H9 (cell line): ENCODE measurements around the gene APOA1. TPM values are rescaled to one million over a fixed set of nuclear protein-coding genes. Genes with fewer than 3 reads are reported as not detected.

Source experiments
- DNase-seq: peaks from one replicate; pipeline ENCODE4 v3.0.0-alpha.2; 2017
- H2AFZ ChIP-seq: one replicate; pipeline ENCODE4 v1.6.1; 2013; ENCODE audit warnings: mild to moderate bottlenecking, low read length, control low read depth, moderate library complexity
- H2AK5ac ChIP-seq: 2 replicates; pipeline ENCODE4 v1.6.1; 2013; ENCODE audit warnings: low read length, control low read depth, mixed read lengths; ENCODE audit not compliant: insufficient read length
- H2BK120ac ChIP-seq: one replicate; pipeline ENCODE4 v1.6.1; 2013; ENCODE audit warnings: low read depth, mild to moderate bottlenecking, low read length, control low read depth, inconsistent platforms; ENCODE audit not compliant: poor library complexity, severe bottlenecking
- H2BK12ac ChIP-seq: 2 replicates; pipeline ENCODE4 v1.6.1; 2013; ENCODE audit warnings: low read length, control low read depth, mixed read lengths, low read depth; ENCODE audit not compliant: insufficient read length
- H2BK15ac ChIP-seq: 2 replicates; pipeline ENCODE4 v1.6.1; 2013; ENCODE audit warnings: low read depth, low read length, control low read depth
- H2BK20ac ChIP-seq: one replicate; pipeline ENCODE4 v1.6.1; 2013; ENCODE audit warnings: low read depth, mild to moderate bottlenecking, low read length, control low read depth, inconsistent platforms; ENCODE audit not compliant: poor library complexity, severe bottlenecking
- H2BK5ac ChIP-seq: 2 replicates; pipeline ENCODE4 v1.6.1; 2013; ENCODE audit warnings: low read length, control low read depth, mixed read lengths; ENCODE audit not compliant: insufficient read length
- H3K14ac ChIP-seq: 2 replicates; pipeline ENCODE4 v1.6.1; 2013; ENCODE audit warnings: low read length, control low read depth; ENCODE audit not compliant: insufficient read depth
- H3K18ac ChIP-seq: 2 replicates; pipeline ENCODE4 v1.6.1; 2013; ENCODE audit warnings: low read depth, mild to moderate bottlenecking, mixed read lengths, low read length, control low read depth; ENCODE audit not compliant: insufficient read length
- H3K23ac ChIP-seq: 2 replicates; pipeline ENCODE4 v1.6.1; 2013; ENCODE audit warnings: low read length, control low read depth, mixed read lengths, low read depth; ENCODE audit not compliant: insufficient read length
- H3K23me2 ChIP-seq: 2 replicates; pipeline ENCODE4 v1.6.1; 2013; ENCODE audit warnings: low read depth, mild to moderate bottlenecking, mixed read lengths, low read length, control low read depth; ENCODE audit not compliant: insufficient read length, poor library complexity, severe bottlenecking
- H3K27ac ChIP-seq: 2 replicates; pipeline ENCODE4 v1.5.1; 2013; ENCODE audit warnings: low read length, control low read depth, mixed read lengths, low read depth; ENCODE audit not compliant: insufficient read length
- H3K27me3 ChIP-seq: 2 replicates; pipeline ENCODE4 v1.6.1; 2013; ENCODE audit warnings: low read length, control low read depth, inconsistent platforms; ENCODE audit not compliant: insufficient read depth
- H3K4ac ChIP-seq: 2 replicates; pipeline ENCODE4 v1.6.1; 2013; ENCODE audit warnings: low read depth, mild to moderate bottlenecking, control low read depth, inconsistent platforms, low read length, moderate library complexity
- H3K4me1 ChIP-seq: 2 replicates; pipeline ENCODE4 v1.6.1; 2013; ENCODE audit warnings: low read length, control low read depth, inconsistent platforms; ENCODE audit not compliant: insufficient read depth
- H3K4me2 ChIP-seq: 2 replicates; pipeline ENCODE4 v1.6.1; 2013; ENCODE audit warnings: low read length, control low read depth, mixed read lengths; ENCODE audit not compliant: insufficient read length, insufficient read depth
- H3K56ac ChIP-seq: 2 replicates; pipeline ENCODE4 v1.6.1; 2013; ENCODE audit warnings: low read depth, mild to moderate bottlenecking, mixed read lengths, low read length, control low read depth; ENCODE audit not compliant: insufficient read length
- H3K79me1 ChIP-seq: 2 replicates; pipeline ENCODE4 v1.6.1; 2013; ENCODE audit warnings: low read depth, mild to moderate bottlenecking, moderate library complexity, low read length, control low read depth, inconsistent platforms; ENCODE audit not compliant: insufficient read depth, poor library complexity, severe bottlenecking
- H3K79me2 ChIP-seq: 2 replicates; pipeline ENCODE4 v1.6.1; 2013; ENCODE audit warnings: low read length, control low read depth, inconsistent platforms; ENCODE audit not compliant: insufficient read depth
- H3K9ac ChIP-seq: 2 replicates; pipeline ENCODE4 v1.6.1; 2013; ENCODE audit warnings: low read length, control low read depth, mixed read lengths; ENCODE audit not compliant: insufficient read length; ENCODE audit errors: extremely low read depth
- H3K9me3 ChIP-seq: one replicate; pipeline ENCODE4 v1.6.1; 2013; ENCODE audit warnings: low read depth, low read length, inconsistent platforms; ENCODE audit not compliant: control insufficient read depth
- H3T11ph ChIP-seq: one replicate; pipeline ENCODE4 v1.6.1; 2013; ENCODE audit warnings: mild to moderate bottlenecking, low read length, control low read depth, inconsistent platforms
- H4K20me1 ChIP-seq: one replicate; pipeline ENCODE4 v1.6.1; 2013; ENCODE audit not compliant: control insufficient read depth, insufficient read length, insufficient read depth
- H4K5ac ChIP-seq: 2 replicates; pipeline ENCODE4 v1.6.1; 2013; ENCODE audit warnings: low read depth, mild to moderate bottlenecking, mixed read lengths, low read length, control low read depth; ENCODE audit not compliant: insufficient read length
- H4K8ac ChIP-seq: replicated peaks from 2 replicates; pipeline ENCODE4 v1.6.1; 2013; ENCODE audit warnings: low read length, control low read depth, mixed read lengths, low read depth; ENCODE audit not compliant: insufficient read length
- H4K91ac ChIP-seq: 2 replicates; pipeline ENCODE4 v1.6.1; 2013; ENCODE audit warnings: low read depth, mild to moderate bottlenecking, moderate library complexity, mixed read lengths, low read length, control low read depth; ENCODE audit not compliant: insufficient read length
- H3K27ac Mint-ChIP-seq, 3 experiments: 2 replicates in 2 of 3; 3 replicates in 1 of 3; pipeline ENCODE4 v1.8.0; 2020 to 2021; ENCODE audit warnings: mixed read lengths in 3 of 3, mild to moderate bottlenecking in 1 of 3, moderate library complexity in 1 of 3
- H3K27me3 Mint-ChIP-seq: 2 replicates; pipeline ENCODE4 v1.8.0; 2021; ENCODE audit warnings: low read depth, mild to moderate bottlenecking, moderate library complexity, mixed read lengths
- H3K36me3 Mint-ChIP-seq, 3 experiments: 2 replicates in 2 of 3; 3 replicates in 1 of 3; pipeline ENCODE4 v1.8.0; 2020 to 2021; ENCODE audit warnings: low read depth in 3 of 3, mixed read lengths in 3 of 3; ENCODE audit not compliant: insufficient read depth in 1 of 3
- H3K4me1 Mint-ChIP-seq, 2 experiments: 2 replicates each; pipeline ENCODE4 v1.8.0; 2020; ENCODE audit warnings: mixed read lengths in 2 of 2
- H3K4me3 Mint-ChIP-seq, 2 experiments: 2 replicates in 1 of 2; 3 replicates in 1 of 2; pipeline ENCODE4 v1.8.0; 2020 to 2021; ENCODE audit warnings: mild to moderate bottlenecking in 2 of 2, mixed read lengths in 2 of 2, moderate library complexity in 1 of 2
- H3K9me3 Mint-ChIP-seq, 2 experiments: 2 replicates in 1 of 2; 3 replicates in 1 of 2; pipeline ENCODE4 v1.8.0; 2020; ENCODE audit warnings: mild to moderate bottlenecking in 2 of 2, mixed read lengths in 2 of 2, moderate library complexity in 1 of 2
- CTCF ChIP-seq: fragments of 200-600 bp; sonication (generic); conservative IDR thresholded peaks from 3 replicates; pipeline ENCODE4 v1.8.0; 2021; ENCODE audit warnings: antibody characterized with exemption, mild to moderate bottlenecking
- WGBS: extraction: QIAGEN DNeasy Blood & Tissue Kit; methylation state at CpG from one replicate; pipeline ENCODE4 v1.1.7; 2013; ENCODE audit warnings: missing lambda C conversion rate, low lambda C conversion rate, mixed read lengths; ENCODE audit not compliant: insufficient read length; ENCODE audit errors: extremely low coverage; 5-methylcytosine and 5-hydroxymethylcytosine counted together
- total RNA-seq: library from RNA; stranded (reverse); gene quantifications from 2 replicates; pipeline ENCODE4 v1.2.1, GENCODE V29; 2021

APOA1 gene
- total RNA-seq, 1 experiment from 2014 or later: 0.68 TPM

GRCh38 chr11:116814502-116814901 is 22.9 kb downstream of the APOA1 start:
- H3K27me3 ChIP-seq: no peaks in the 10 kb centered on the region
- H3K27ac ChIP-seq: no peak overlapping the region
- no peaks in the 10 kb centered on the region for H3K9me3 Mint-ChIP-seq
- H3K18ac ChIP-seq: no peak overlapping the region
- H2BK12ac ChIP-seq: no peak overlapping the region
- H2BK5ac ChIP-seq: no peak overlapping the region
- no CpG with 5 or more reads among the region's 6 CpGs for WGBS
- no peaks in the 10 kb centered on the region for H4K20me1 ChIP-seq
- H3K4me3 Mint-ChIP-seq: no peak overlapping the region
- no peaks in the 10 kb centered on the region for H3K4me1 ChIP-seq
- no peak overlapping the region for H4K5ac ChIP-seq
- no peak overlapping the region for H2AK5ac ChIP-seq
- H2BK120ac ChIP-seq: no peak overlapping the region
- no peak overlapping the region for H2AFZ ChIP-seq
- H3K4me1 Mint-ChIP-seq: no peaks in the 10 kb centered on the region
- H3K9ac ChIP-seq: no peak overlapping the region
- H2BK20ac ChIP-seq: no peak overlapping the region
- H3K4me2 ChIP-seq: no peak overlapping the region
- H3K79me2 ChIP-seq: no peaks in the 10 kb centered on the region
- H4K91ac ChIP-seq: no peak overlapping the region
- no peak overlapping the region for H3T11ph ChIP-seq
- H2BK15ac ChIP-seq: no peak overlapping the region
- H3K79me1 ChIP-seq: no peaks in the 10 kb centered on the region
- H3K36me3 Mint-ChIP-seq: no peaks in the 10 kb centered on the region
- no peak overlapping the region for H3K4ac ChIP-seq
- no peak overlapping the region for H3K23ac ChIP-seq
- no peak overlapping the region for H3K14ac ChIP-seq
- peaks cover 9% of the 10 kb centered on the region for H3K27me3 Mint-ChIP-seq
- peaks cover 4% of the 10 kb centered on the region for H3K23me2 ChIP-seq
- DNase-seq: no peak
- no peak overlapping the region for H3K27ac Mint-ChIP-seq
- H3K56ac ChIP-seq: no peak overlapping the region
- no peak for TF ChIP-seq CTCF
- H4K8ac ChIP-seq: no peak overlapping the region
- no peaks in the 10 kb centered on the region for H3K9me3 ChIP-seq
